Fibroblast of villous mesenchyme (primary cell): ENCODE measurements around the gene GDF7. TPM values are rescaled to one million over a fixed set of nuclear protein-coding genes. Genes with fewer than 3 reads are reported as not detected.

Experiments used
- DNase-seq: peaks from one replicate; pipeline ENCODE4 v3.0.0-alpha.2; 2010; ENCODE audit warnings: low read depth
- H3K4me3 ChIP-seq: 2 replicates; pipeline ENCODE4 v1.5.1; 2011; ENCODE audit warnings: low read depth, mild to moderate bottlenecking, low read length
- total RNA-seq: library from RNA; depleted of rRNA; stranded (reverse); fragments of >200 nt; gene quantifications from 2 replicates; pipeline ENCODE4 v1.2.3, GENCODE V29; 2012
- TF ChIP-seq, protein P1 (sequence below): IDR thresholded peaks from 2 replicates; pipeline ENCODE4 v1.5.1; 2012; ENCODE audit warnings: low read depth, mild to moderate bottlenecking, low read length; ENCODE audit not compliant: insufficient read depth

The GDF7 gene
- total RNA-seq, 1 donor, result 12.1 TPM

DNA sequence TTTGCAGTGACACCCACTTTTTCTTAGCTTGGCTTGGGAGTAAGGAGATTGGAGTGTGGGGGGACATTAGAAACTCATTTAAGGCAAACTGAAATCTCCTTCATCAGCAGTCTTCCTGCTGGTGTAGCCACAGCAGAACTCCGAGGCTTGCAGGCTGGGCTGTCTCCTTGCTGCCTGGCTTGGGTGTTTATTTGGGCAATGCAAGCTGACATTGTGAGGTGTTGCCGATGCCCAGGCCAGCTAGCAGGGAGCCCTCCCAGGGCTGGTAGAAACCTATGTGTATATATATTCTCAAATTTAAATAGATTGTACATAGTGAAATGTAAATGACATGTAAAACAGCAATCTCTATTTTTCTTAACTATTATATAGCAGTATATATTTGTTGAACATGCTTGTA is 11.8 kb downstream of the GDF7 start:
- TF ChIP-seq, protein P1, sequence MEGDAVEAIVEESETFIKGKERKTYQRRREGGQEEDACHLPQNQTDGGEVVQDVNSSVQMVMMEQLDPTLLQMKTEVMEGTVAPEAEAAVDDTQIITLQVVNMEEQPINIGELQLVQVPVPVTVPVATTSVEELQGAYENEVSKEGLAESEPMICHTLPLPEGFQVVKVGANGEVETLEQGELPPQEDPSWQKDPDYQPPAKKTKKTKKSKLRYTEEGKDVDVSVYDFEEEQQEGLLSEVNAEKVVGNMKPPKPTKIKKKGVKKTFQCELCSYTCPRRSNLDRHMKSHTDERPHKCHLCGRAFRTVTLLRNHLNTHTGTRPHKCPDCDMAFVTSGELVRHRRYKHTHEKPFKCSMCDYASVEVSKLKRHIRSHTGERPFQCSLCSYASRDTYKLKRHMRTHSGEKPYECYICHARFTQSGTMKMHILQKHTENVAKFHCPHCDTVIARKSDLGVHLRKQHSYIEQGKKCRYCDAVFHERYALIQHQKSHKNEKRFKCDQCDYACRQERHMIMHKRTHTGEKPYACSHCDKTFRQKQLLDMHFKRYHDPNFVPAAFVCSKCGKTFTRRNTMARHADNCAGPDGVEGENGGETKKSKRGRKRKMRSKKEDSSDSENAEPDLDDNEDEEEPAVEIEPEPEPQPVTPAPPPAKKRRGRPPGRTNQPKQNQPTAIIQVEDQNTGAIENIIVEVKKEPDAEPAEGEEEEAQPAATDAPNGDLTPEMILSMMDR, result no peak

DNA sequence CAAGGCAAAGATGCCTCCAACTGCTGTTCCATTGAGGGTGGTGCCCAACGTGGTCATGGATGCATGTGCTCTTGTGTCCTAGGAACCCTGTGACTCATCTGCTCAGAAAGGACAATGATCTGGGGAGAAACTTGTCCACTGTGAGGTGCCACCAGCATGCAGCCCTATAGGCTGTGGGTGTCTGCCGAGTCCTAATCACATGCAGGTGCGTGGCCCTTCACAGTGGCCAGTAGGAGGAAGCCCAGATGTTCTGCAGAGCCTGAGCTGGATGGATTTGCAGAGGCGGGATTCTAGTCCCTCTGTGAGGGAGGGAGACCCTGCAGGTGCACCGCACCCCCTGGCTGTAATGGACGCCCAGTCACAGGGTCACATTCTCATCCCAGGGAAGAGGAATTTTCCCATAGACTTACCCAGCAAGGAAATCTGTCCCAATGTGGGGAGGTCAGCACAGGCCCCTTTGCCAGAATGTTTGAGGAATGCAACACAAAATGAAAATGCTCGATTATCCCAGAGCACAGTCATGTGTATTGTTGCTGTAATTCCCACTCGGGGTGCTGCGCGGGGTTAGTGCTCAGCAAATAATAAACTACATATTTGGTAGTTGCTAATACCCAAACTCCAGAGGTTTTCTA is 13.9 kb downstream of the GDF7 start:
- no peak overlapping the region for H3K4me3 ChIP-seq
- DNase-seq, result no peak
- TF ChIP-seq, protein P1, result no peak

More for the DNA sequence above, 11.8 kb downstream of the GDF7 start:
- H3K4me3 ChIP-seq, result no peak overlapping the region
- no peak for DNase-seq

DNA sequence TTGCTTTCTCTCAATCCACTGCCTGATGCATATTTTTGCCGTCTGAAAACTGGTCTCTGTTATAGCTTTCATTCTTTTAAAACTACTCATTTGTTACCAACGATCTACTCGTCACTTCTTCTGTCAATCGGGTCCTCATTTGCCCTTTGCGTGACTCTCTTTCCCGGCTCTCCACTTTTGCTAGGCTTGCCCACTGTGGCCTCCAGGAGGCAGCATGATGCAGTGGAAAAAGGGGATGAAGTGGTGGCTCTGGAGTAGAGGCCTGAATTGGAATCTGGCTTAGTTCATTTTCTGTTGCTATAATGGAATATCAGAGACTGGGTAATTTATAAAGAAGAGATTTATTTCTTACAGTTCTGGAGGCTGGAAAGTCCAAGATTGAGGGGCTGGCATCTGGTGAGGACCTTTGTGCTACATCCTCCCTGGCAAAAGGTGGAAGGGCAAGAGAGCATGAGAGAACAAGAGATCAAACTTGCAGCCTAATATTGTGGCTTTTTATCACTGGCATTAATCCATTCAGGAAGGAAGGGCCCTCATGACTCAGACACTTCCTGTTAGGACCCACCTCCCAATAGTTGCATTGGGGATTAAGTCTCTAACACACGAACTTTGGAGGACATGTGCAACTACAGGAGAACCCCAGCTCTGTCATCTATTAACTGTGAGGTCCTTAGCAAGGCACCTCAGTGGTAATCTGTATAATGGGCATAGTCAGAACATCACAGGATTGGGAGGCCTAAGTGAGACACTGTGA is 15.4 kb downstream of the GDF7 start:
- DNase-seq, result peak; percentile 53
- TF ChIP-seq, protein P1, result peak; percentile 92
- H3K4me3 ChIP-seq, result no peak overlapping the region

DNA sequence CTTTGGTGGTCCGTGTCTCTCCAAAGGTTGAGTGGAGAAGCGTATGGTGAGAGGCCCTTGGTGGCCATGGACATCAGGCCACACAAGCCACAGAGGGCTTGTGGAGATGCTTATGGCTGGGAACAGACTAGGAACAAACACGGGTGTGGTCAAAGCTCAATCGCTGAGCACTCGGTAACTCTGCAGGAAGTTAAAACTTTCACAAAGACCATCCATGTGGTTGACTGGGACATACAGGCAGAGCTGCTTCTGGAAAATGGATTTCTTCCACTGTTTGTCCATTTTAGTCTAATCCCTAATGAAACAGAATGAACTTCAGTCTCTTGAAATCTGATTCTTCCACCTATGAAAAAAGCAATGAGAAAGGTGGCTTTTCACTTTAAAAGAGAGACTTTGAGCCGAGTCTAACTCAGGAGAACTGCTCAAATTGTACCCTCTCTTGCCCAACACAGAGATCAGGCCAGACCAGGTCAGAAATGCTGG is 17.7 kb downstream of the GDF7 start:
- no peak overlapping the region for H3K4me3 ChIP-seq
- DNase-seq, result no peak
- TF ChIP-seq, protein P1, result no peak

DNA sequence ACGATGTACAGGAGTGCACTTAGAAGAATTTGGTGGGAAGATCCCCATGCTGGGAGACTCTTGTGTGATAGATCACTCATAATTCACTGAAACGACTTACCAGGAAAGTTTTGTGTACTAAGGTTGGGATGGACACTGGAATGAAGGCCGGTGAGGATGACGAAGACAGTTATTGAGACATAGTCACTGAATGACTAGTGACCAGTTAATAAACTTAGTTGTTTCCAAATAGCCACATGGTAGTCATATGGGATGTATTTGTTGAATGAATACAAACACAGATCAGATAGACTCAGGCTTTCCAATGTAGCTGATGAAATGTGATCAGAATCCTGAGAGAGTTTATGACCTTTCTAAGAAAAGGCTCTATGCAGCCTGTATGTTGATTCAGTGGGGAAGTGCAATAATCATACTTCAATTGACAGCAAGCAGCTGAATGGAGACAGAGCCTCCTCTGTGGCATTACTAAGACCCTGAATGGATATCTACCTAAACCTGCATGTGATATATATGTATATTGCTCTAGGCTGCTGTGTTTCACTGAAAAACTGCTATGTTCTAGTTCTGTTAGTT is 20.4 kb downstream of the GDF7 start:
- no peak overlapping the region for H3K4me3 ChIP-seq
- TF ChIP-seq, protein P1, result no peak
- DNase-seq, result no peak

DNA sequence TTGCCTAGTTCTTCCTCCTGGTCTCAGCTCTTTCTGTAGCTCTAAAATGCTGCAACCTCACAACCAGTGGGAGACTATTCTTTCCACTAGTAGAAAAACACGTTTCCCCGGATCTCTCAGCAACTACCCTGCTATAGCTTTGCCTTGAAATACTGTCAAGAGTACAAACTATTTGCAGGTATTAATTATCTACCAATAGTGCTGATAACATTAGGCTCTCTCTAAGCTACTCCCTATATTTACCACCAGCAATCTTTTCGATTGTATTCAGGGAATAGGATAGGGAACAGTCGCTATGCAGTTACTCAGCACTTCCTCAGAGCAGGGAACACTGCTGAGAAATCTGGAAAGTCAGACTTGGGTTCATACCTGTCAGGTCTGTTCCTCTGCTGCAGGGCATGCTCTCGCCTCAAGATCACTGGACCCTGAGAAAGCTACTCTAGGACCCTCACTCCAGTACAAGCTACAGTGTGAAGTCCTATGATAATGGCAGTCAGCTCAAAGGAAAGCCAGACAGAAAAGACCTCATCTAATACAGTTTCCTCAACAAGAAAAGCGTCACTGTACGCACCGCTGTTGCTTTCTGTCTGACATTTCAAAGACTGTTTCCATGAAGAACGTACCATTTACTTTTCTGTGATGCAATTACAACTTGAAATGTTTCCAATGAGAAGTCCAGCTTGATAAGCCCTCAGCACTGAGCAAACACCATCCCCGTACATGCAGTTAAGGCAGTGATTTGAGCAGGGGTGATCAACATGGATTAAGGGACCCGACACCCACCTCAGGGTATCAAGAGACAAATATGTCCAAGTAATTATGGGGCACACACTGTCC is 22.7 kb downstream of the GDF7 start:
- no peak for DNase-seq
- TF ChIP-seq, protein P1, result no peak

More for the DNA sequence above, 22.7 kb downstream of the GDF7 start:
- H3K4me3 ChIP-seq, result no peak overlapping the region
